Suprapubic skin (tissue), 4 donors: Measurements from ENCODE around the gene LYST.

Experiments used
- EP300 ChIP-seq: sonication (generic); formaldehyde crosslinking; IDR thresholded peaks from one replicate; pipeline ENCODE4 v1.6.1; 2017; ENCODE audit warnings: antibody characterized with exemption
- POLR2A ChIP-seq, 2 donors: fragments of 450-650 bp; IDR thresholded peaks; one replicate each; pipeline ENCODE4 v1.6.1; 2017; ENCODE audit warnings: antibody characterized with exemption in 2 of 2, mild to moderate bottlenecking in 2 of 2, moderate library complexity in 2 of 2
- POLR2AphosphoS5 ChIP-seq, 3 donors: sonication (generic); formaldehyde crosslinking; IDR thresholded peaks; one replicate each; pipeline ENCODE4 v1.6.1; 2017; ENCODE audit warnings: antibody characterized with exemption in 3 of 3
- TF ChIP-seq, protein P1 (sequence below), 2 donors: fragments of 200-600 bp in 1 of 2; fragments of 450-650 bp in 1 of 2; sonication (generic) in 1 of 2; IDR thresholded peaks; one replicate each; pipeline ENCODE4 v1.5.1; 2016 to 2019; ENCODE audit warnings: antibody characterized with exemption in 2 of 2, mild to moderate bottlenecking in 1 of 2, moderate library complexity in 1 of 2

DNA sequence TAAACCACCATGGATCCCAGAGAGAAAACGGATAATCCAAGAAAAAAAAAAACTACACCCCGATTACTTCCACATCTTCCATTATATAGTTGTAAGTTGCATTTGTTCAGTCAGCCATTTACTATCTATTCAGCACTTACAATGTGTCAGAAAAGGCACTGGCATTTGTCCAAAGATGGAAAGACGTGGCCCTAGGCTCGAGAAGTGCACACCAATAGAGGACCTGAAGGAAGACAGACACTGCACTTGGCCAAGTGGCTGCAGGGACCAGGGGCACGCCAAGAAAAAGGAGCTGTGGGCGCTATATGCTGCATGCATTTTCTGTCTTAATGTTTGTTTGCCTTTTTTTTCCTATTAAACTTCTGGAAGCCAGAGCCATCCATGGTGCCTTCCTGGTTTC is 45.2 kb upstream of the LYST start:
- TF ChIP-seq, protein P1, sequence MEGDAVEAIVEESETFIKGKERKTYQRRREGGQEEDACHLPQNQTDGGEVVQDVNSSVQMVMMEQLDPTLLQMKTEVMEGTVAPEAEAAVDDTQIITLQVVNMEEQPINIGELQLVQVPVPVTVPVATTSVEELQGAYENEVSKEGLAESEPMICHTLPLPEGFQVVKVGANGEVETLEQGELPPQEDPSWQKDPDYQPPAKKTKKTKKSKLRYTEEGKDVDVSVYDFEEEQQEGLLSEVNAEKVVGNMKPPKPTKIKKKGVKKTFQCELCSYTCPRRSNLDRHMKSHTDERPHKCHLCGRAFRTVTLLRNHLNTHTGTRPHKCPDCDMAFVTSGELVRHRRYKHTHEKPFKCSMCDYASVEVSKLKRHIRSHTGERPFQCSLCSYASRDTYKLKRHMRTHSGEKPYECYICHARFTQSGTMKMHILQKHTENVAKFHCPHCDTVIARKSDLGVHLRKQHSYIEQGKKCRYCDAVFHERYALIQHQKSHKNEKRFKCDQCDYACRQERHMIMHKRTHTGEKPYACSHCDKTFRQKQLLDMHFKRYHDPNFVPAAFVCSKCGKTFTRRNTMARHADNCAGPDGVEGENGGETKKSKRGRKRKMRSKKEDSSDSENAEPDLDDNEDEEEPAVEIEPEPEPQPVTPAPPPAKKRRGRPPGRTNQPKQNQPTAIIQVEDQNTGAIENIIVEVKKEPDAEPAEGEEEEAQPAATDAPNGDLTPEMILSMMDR (IDR thresholded peaks at IDR 0.05) = no peak
- TF ChIP-seq POLR2A (IDR thresholded peaks at IDR 0.05) = no peak
- no peak for TF ChIP-seq EP300
- no peak for TF ChIP-seq POLR2AphosphoS5 (IDR thresholded peaks at IDR 0.05)
